ENCODE data around the gene KHDC3L.

- TF ChIP-seq CTCF (conservative IDR thresholded peaks at IDR 0.05; ENCODE audit: low read length) (no peak), EZH2phosphoT487 (IDR thresholded peaks at IDR 0.05; ENCODE audit: borderline replicate concordance, low read depth, low read length) (no peak)
These were observed 10.1 kb downstream of the KHDC3L start for GRCh38 chr6:73372516-73372915.
